HUES48 (cell line): ENCODE data around the gene COPS3.

Source experiments
- H3K27ac ChIP-seq: one replicate; pipeline ENCODE4 v1.7.0; 2013; ENCODE audit warnings: low read depth, low read length, inconsistent platforms
- H3K27me3 ChIP-seq: 2 replicates; pipeline ENCODE4 v1.6.1; 2013; ENCODE audit warnings: mild to moderate bottlenecking, low read length; ENCODE audit not compliant: control insufficient read depth, insufficient read depth
- H3K36me3 ChIP-seq: 2 replicates; pipeline ENCODE4 v1.6.1; 2013; ENCODE audit warnings: low read length; ENCODE audit not compliant: control insufficient read depth, insufficient read depth
- H3K4me1 ChIP-seq: 2 replicates; pipeline ENCODE4 v1.6.1; 2013; ENCODE audit warnings: mild to moderate bottlenecking, low read length; ENCODE audit not compliant: control insufficient read depth, insufficient read depth
- H3K4me3 ChIP-seq: 2 replicates; pipeline ENCODE4 v1.5.1; 2013; ENCODE audit warnings: mild to moderate bottlenecking, low read depth, low read length
- H3K9ac ChIP-seq: 2 replicates; pipeline ENCODE4 v1.6.1; 2013; ENCODE audit warnings: mild to moderate bottlenecking, low read depth, low read length, moderate library complexity
- H3K9me3 ChIP-seq: 2 replicates; pipeline ENCODE4 v1.6.1; 2013; ENCODE audit warnings: low read length; ENCODE audit not compliant: control insufficient read depth, insufficient read depth

The COPS3 gene

DNA sequence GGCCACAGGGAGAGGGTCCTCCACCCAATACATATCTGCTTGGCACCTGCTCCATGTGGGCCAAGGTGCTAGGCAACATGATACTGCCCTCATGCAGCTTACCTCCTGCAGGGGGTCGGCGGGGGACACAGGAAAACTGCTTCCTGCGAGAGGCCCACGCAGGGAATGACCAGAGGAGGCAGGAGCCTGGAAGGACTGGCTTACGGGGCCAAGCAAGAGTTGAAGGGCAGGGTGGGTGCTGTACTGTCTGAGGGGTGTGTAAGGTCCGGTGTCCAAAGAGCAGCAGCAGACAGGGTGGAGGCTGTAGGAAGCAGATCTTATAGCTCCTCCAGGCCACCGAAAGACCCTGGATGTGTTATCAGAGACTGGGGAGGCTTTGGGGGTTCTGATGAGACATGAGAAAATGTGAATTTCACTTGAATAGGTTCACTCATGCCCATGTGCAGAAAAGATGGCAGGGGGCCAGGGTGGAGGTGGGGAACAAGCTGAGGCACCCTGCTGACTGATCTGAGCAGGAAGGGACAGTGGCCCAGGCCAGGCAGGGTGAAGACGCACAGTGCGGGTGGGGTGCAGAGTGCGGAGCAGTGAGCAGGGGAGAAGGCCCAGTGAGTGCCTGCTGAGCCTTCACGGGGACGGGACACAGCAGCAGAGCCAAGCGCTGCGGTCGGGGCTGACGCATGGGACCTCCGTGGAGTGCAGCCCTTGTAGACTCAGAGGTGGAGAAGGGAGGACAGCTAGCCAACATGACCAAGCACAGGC, 52.3 kb downstream of the COPS3 start:
- Histone ChIP-seq H3K27ac (no peak overlapping the region), H3K27me3 (no peaks in the 10 kb centered on the region), H3K36me3 (peaks cover 86% of the 10 kb centered on the region), H3K9me3 (no peaks in the 10 kb centered on the region), H3K4me3 (no peak overlapping the region), H3K9ac (no peak overlapping the region), H3K4me1 (no peaks in the 10 kb centered on the region)

DNA sequence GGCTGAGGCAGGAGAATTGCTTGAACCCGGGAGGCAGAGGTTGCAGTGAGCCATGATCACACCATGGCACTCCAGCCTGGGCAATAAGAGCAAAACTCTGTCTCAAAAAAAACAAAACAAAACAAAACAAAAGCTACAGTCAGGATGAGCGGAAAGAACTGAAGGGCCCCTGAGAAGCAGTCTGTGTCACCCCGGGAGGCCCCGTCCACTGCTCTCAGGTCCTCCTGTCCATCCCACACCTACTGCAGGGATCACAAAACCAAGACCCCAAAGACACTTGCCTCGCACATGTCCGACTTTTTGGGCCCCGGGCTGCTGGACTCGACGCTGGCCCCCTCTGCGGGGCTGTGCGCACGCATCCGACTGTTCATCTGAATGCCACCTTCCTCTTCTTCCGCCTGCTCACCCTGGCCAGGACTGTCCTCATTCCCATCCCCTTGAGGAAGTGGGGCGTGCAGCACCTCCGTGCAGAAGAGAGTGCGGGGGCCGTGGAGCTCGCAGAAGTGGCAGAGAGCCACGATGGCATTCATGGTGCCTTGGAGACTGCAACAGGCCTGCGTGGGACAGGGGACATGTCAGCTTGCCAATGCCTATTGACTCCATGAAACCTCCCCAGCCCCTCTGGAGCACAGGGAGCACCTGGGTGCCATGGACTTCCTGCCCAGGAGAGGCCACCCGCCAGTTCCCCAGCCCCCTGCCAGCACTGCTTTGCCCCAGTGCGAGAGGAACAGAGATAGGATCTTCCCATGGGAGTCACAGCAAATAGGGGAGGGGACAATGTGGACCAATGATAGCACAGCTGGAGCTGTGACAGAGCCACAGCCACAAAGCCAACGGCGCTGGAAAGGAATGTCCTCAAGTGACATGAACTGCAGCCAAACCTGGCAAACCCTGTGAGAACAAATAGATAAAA, 53.2 kb downstream of the COPS3 start:
- H3K4me3 ChIP-seq: no peak overlapping the region
- H3K27ac ChIP-seq: no peak overlapping the region
- H3K36me3 ChIP-seq: peaks cover 93% of the 10 kb centered on the region
- no peak overlapping the region for H3K9ac ChIP-seq
- H3K4me1 ChIP-seq: no peaks in the 10 kb centered on the region
- no peaks in the 10 kb centered on the region for H3K27me3 ChIP-seq
- H3K9me3 ChIP-seq: no peaks in the 10 kb centered on the region

DNA sequence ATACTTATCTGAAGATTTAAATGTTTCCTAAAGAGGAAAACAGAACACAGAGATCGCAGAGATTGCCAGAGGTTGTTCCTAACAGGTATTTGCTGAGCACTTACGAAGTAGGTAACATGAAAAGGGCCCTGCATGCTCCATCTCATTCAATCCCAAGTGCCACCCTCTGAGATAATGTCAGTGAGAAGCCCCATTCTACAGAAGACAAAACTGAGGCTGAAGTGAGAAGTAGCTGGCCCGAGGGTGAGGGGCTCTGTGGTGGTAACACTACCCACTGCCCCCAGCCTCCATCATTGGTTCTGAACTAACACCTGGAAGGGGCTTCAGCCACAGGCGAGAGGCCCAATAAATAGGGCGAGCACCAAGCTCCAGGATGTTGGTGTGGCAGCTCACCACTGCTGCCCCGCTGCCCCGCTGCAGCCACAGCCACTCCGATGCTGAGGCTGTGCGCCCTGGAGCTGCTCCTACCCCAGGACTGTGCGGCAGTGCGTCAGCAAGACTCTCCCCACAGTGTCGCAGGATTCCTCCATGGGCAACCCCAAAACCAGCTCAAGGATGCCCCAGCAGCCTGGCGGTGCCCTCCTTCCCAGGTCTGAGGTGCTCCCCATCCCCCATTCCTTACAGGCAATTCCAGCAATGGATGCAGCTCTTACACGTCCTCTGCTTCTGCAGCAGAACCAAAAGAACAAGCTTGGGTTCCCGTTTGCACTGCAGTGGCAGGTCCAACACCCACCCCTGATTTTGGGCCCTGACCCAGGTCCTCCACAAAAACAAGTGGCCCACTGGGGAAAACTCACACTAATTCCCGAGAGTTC, 54.4 kb downstream of the COPS3 start:
- Histone ChIP-seq H3K27me3 (no peaks in the 10 kb centered on the region), H3K36me3 (peaks cover 97% of the 10 kb centered on the region), H3K27ac (no peak overlapping the region)

DNA sequence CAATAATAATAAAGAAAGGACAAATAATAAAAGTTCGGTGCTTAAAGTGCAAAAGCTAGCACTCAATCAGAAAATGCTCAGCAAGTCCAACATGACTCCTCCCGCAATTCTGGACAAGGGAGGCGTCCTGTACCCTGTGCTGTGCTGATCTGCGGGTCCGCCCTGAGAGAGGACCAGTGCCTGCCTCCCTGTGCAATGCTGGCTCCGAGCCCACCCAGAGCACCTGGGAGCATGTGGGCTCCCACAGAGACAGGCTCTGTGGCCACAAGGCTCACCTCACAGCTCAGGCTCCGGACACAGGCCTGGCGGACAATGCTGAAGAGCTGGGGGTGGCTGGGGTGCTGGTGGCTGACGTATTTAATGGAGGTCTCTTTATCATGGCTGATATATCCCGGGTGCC, 55.1 kb downstream of the COPS3 start:
- H3K36me3 ChIP-seq: peaks cover 98% of the 10 kb centered on the region
- no peaks in the 10 kb centered on the region for H3K9me3 ChIP-seq
- H3K4me3 ChIP-seq: no peak overlapping the region
- no peak overlapping the region for H3K9ac ChIP-seq
- no peaks in the 10 kb centered on the region for H3K4me1 ChIP-seq
- no peaks in the 10 kb centered on the region for H3K27me3 ChIP-seq
- no peak overlapping the region for H3K27ac ChIP-seq

More for the DNA sequence above, 54.4 kb downstream of the COPS3 start:
- Histone ChIP-seq H3K4me1 (no peaks in the 10 kb centered on the region), H3K9me3 (no peaks in the 10 kb centered on the region), H3K4me3 (no peak overlapping the region), H3K9ac (no peak overlapping the region)

DNA sequence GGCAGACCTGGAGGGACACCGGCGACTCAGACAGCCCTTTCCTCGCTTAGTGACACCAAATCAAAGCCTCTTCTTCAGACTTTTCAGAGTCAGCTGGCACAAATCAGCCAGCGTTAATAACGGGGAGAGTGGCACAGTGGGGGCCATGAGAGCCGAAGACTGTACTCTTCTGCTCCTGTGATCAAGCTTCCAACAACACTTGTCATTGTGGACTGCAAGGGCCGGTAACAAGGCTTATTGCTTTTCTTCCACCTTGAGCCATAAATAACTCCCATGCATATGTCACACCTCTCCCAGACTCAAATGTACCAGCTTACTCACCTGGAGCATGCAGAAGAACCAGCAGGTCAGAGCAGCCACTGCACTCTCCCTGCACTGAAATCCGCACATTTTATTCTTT, 56.9 kb downstream of the COPS3 start:
- no peak overlapping the region for H3K27ac ChIP-seq
- H3K4me3 ChIP-seq: no peak overlapping the region
- H3K36me3 ChIP-seq: peaks cover 95% of the 10 kb centered on the region
- H3K9me3 ChIP-seq: no peaks in the 10 kb centered on the region
- H3K9ac ChIP-seq: no peak overlapping the region
- H3K4me1 ChIP-seq: no peaks in the 10 kb centered on the region
- no peaks in the 10 kb centered on the region for H3K27me3 ChIP-seq

DNA sequence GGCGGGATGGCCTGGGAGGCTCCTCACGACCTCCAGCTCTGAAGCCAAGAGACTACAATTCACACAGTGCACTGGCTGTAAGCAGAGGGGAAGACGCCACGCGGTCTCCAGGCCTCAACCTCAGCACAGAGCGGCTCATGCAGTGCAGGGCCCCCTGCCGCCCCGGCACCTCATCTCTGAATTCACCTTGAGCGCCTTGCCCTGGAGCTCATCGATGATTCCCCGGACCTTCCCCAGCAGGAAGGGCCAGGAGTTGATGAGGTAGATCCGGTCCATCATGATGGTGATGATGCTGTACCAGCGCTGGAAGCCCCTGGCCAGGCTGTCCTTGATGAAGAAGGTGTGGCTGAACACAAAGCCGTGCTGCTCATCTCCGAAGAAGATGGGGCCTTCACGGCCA, 57.3 kb downstream of the COPS3 start:
- peaks cover 95% of the 10 kb centered on the region for H3K36me3 ChIP-seq
- H3K9ac ChIP-seq: no peak overlapping the region
- no peak overlapping the region for H3K4me3 ChIP-seq
- H3K9me3 ChIP-seq: no peaks in the 10 kb centered on the region
- H3K27ac ChIP-seq: no peak overlapping the region
- H3K27me3 ChIP-seq: no peaks in the 10 kb centered on the region
- no peaks in the 10 kb centered on the region for H3K4me1 ChIP-seq

DNA sequence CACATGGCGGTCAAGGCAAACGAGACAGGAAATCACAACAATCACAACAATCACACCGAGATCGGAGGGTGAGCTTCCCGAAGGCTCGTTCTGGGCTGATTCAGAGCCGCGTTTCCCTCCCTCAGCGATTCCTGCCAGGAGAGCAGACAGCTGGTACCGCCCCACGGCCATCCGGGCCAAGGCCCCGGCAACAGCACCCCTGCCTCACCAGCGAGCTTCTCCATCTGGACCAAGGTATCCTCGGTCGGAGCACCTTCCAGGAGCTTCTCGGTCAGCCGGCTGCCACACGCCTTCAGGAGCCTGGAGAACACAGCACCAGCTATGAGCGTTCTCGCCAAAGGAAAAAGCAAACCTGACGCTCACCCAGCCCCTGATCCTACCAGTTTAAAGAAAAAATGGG, 59.7 kb downstream of the COPS3 start:
- Histone ChIP-seq H3K36me3 (peaks cover 95% of the 10 kb centered on the region), H3K9ac (no peak overlapping the region)

DNA sequence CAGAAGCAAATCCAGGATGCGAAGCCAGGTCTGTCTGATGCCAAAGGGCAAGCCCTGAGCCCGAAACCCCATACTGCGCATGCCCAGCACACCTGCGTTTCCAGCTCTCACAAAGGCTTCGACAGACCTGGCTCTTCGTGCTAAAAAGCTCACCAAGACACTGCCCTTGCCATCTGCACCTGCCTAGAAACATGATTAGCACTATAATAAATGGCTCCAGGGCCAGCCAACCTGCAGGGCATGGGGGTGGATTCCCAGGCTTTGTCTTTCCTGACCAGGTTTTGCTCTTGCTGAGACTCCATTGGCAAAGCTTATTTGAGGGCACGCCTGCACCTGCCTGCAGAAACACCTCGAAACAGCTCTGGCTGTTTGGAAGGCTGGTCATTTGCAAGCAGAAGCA, 60.5 kb downstream of the COPS3 start:
- Histone ChIP-seq H3K9me3 (no peaks in the 10 kb centered on the region), H3K27me3 (no peaks in the 10 kb centered on the region), H3K9ac (no peak overlapping the region), H3K27ac (no peak overlapping the region), H3K4me1 (no peaks in the 10 kb centered on the region), H3K4me3 (no peak overlapping the region), H3K36me3 (peaks cover 95% of the 10 kb centered on the region)

More for the DNA sequence above, 59.7 kb downstream of the COPS3 start:
- H3K27me3 ChIP-seq: no peaks in the 10 kb centered on the region
- H3K9me3 ChIP-seq: no peaks in the 10 kb centered on the region
- H3K4me1 ChIP-seq: no peaks in the 10 kb centered on the region
- H3K27ac ChIP-seq: no peak overlapping the region
- no peak overlapping the region for H3K4me3 ChIP-seq

DNA sequence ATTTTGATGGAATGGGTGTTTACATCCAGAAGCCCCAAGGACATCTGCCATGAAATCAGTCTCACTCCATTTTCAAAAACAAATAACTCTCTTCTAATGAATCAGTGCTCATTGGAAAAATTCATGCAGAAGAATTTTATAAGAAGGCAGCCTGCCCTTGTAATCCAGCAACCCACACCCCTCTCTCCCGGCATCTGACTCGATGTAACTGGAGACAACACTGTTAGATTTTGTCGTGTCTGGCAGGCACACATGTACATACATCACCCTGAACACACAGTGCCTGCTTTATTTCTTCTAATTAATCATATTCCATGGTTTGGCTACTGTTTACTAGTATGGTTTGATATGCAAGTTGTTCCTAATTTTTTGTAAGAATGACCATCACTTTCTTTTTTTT, 63.1 kb downstream of the COPS3 start:
- Histone ChIP-seq H3K9me3 (no peaks in the 10 kb centered on the region), H3K27me3 (no peaks in the 10 kb centered on the region), H3K27ac (no peak overlapping the region), H3K9ac (no peak overlapping the region), H3K4me1 (no peaks in the 10 kb centered on the region), H3K4me3 (no peak overlapping the region), H3K36me3 (peaks cover 92% of the 10 kb centered on the region)

DNA sequence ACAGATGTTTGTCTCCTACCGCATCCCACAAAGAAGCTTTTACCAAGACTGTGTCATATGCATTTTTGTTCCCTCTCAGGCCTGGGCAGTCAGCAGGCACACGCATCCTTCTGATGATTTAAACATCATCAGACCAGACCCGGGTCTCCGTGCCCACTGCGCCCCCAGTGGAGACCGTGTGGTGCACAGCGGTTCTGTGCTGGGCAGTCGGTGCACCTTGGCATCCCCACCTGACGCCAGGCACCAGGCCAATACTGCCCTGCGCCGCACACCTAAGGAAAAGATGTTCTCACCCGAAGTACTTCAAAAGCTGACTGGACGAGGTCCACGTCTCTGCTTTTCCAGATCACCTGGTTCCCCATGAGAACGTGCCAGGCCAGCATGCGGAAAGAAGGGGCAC, 64.3 kb downstream of the COPS3 start:
- H3K36me3 ChIP-seq: peaks cover 84% of the 10 kb centered on the region
- no peak overlapping the region for H3K27ac ChIP-seq
- no peaks in the 10 kb centered on the region for H3K27me3 ChIP-seq
- H3K4me3 ChIP-seq: no peak overlapping the region
- H3K9me3 ChIP-seq: no peaks in the 10 kb centered on the region
- no peaks in the 10 kb centered on the region for H3K4me1 ChIP-seq
- no peak overlapping the region for H3K9ac ChIP-seq
